CD8-positive, alpha-beta memory T cell (primary cell): Measurements from ENCODE around the gene AIDA. TPM values are rescaled to one million over a fixed set of nuclear protein-coding genes. Genes with fewer than 3 reads are reported as not detected.
A peak's percentile ranks its signal among the peaks of the same experiment; 100 is the strongest.

Source experiments
- CTCF ChIA-PET: fragments of 350-600 bp; sonication (Branson Sonifier 250); formaldehyde crosslinking; loops from one replicate; lab custom pipeline; 2021; ENCODE audit warnings: antibody characterized with exemption; lab: Charles Lee
- POLR2A ChIA-PET: fragments of 350-600 bp; sonication (Branson Sonifier 250); formaldehyde crosslinking; loops from one replicate; lab custom pipeline; 2021; ENCODE audit warnings: antibody characterized with exemption; lab: Charles Lee
- DNase-seq, 5 donors: peaks; one replicate each; pipeline versions ENCODE4 v3.0.0 to v3.0.0-alpha.2; 2020 to 2022; ENCODE audit warnings: mixed read lengths in 1 of 5
- H3K27ac ChIP-seq: one replicate; pipeline ENCODE4 v1.7.0; 2013; ENCODE audit warnings: low read depth, mild to moderate bottlenecking, low read length, moderate library complexity
- H3K27me3 ChIP-seq: 2 replicates; pipeline ENCODE4 v1.7.0; 2013; ENCODE audit warnings: low read length, mild to moderate bottlenecking; ENCODE audit not compliant: insufficient read depth, poor library complexity, severe bottlenecking
- H3K36me3 ChIP-seq: 2 replicates; pipeline ENCODE4 v1.7.0; 2013; ENCODE audit warnings: mild to moderate bottlenecking, low read length, moderate library complexity; ENCODE audit not compliant: insufficient read depth
- H3K4me1 ChIP-seq: 2 replicates; pipeline ENCODE4 v1.7.0; 2013; ENCODE audit warnings: mild to moderate bottlenecking, low read length, moderate library complexity; ENCODE audit not compliant: insufficient read depth
- H3K4me3 ChIP-seq: 2 replicates; pipeline ENCODE4 v1.7.0; 2013; ENCODE audit warnings: mild to moderate bottlenecking, low read length
- H3K9me3 ChIP-seq: 2 replicates; pipeline ENCODE4 v1.7.0; 2013; ENCODE audit warnings: mild to moderate bottlenecking, low read length
- H3K27ac Mint-ChIP-seq, 8 donors: one replicate each; pipeline ENCODE4 v1.8.0; 2020 to 2021; ENCODE audit warnings: mixed read lengths in 8 of 8, mild to moderate bottlenecking in 6 of 8, inconsistent platforms in 3 of 8, moderate library complexity in 3 of 8
- H3K27me3 Mint-ChIP-seq, 2 donors: one replicate each; pipeline ENCODE4 v1.8.0; 2020 to 2021; ENCODE audit warnings: mixed read lengths in 2 of 2, mild to moderate bottlenecking in 1 of 2, moderate library complexity in 1 of 2
- H3K36me3 Mint-ChIP-seq, 3 donors: one replicate each; pipeline ENCODE4 v1.8.0; 2020 to 2021; ENCODE audit warnings: mixed read lengths in 3 of 3, inconsistent platforms in 1 of 3, mild to moderate bottlenecking in 1 of 3
- H3K4me1 Mint-ChIP-seq, 3 donors: one replicate each; pipeline ENCODE4 v1.8.0; 2020 to 2021; ENCODE audit warnings: mixed read lengths in 3 of 3, inconsistent platforms in 1 of 3, mild to moderate bottlenecking in 1 of 3
- H3K4me3 Mint-ChIP-seq, 7 donors: one replicate each; pipeline ENCODE4 v1.8.0; 2020 to 2021; ENCODE audit warnings: mixed read lengths in 7 of 7, mild to moderate bottlenecking in 6 of 7, moderate library complexity in 4 of 7, inconsistent platforms in 2 of 7
- H3K9me3 Mint-ChIP-seq, 5 donors: one replicate each; pipeline ENCODE4 v1.8.0; 2020 to 2022; ENCODE audit warnings: mixed read lengths in 5 of 5, mild to moderate bottlenecking in 3 of 5, moderate library complexity in 2 of 5, inconsistent platforms in 1 of 5
- polyA plus RNA-seq: library from polyadenylated mRNA; unstranded; fragments of 300-500 nt; fragmentation: Illumina TruSeq; gene quantifications from one replicate; pipeline ENCODE4 v1.2.3, GENCODE V29; 2021
- total RNA-seq, 2 experiments: library from RNA; stranded (reverse); gene quantifications; one replicate each; pipeline ENCODE4 v1.2.3, GENCODE V29; 2021

The AIDA gene
- total and polyA plus RNA-seq, 3 experiments from 2014 or later = 29.2 to 59.1 (median 57.9) TPM

DNA sequence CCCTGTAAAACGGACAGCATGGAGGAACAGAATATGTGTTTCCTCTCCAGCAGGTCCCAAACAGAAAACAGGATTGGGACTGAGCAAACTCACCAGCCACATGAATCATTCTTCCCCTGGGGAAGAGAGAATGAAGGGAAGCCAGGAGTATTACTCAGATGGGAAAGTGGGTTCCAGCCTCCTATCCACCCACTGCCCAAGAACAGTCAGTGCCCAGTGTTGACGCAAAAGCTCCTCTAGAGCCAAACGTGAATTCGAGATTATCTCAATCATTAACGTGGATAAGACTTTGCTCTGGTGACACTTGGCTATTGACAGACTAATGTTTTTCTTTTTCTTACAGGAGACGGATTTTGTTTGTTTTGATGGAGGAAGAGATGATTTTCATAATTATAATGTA is 85.1 kb downstream of the AIDA start:
- H3K4me3 Mint-ChIP-seq = no peak overlapping the region
- H3K4me3 ChIP-seq = no peak overlapping the region
- no peaks in the 10 kb centered on the region for H3K9me3 ChIP-seq
- H3K27me3 ChIP-seq = no peaks in the 10 kb centered on the region
- CTCF ChIA-PET = interaction anchor here (1.5 kb wide), 1 partner anchor 162 kb away, joined by 6 read pairs; no protein-coding TSS in a partner anchor
- H3K27me3 Mint-ChIP-seq = no peaks in the 10 kb centered on the region
- peaks cover 37% of the 10 kb centered on the region for H3K36me3 ChIP-seq
- POLR2A ChIA-PET = no interaction called here
- H3K27ac Mint-ChIP-seq = peak overlapping the region in 2 of 8 donors; percentile 23 to 36
- H3K27ac ChIP-seq = no peak overlapping the region
- H3K4me1 ChIP-seq = no peaks in the 10 kb centered on the region
- H3K36me3 Mint-ChIP-seq = peaks cover 12 to 94% (median 37%) of the 10 kb centered on the region in 3 donors
- no peak for DNase-seq
- H3K9me3 Mint-ChIP-seq = no peaks in the 10 kb centered on the region
- H3K4me1 Mint-ChIP-seq = peaks cover 0 to under 1% (median 0%) of the 10 kb centered on the region in 3 donors

- POLR2A ChIA-PET = no interaction called here
- H3K36me3 ChIP-seq = peaks cover 34% of the 10 kb centered on the region
These were observed 88.1 kb downstream of the AIDA start for GRCh38 chr1:222624214-222624613.

DNA sequence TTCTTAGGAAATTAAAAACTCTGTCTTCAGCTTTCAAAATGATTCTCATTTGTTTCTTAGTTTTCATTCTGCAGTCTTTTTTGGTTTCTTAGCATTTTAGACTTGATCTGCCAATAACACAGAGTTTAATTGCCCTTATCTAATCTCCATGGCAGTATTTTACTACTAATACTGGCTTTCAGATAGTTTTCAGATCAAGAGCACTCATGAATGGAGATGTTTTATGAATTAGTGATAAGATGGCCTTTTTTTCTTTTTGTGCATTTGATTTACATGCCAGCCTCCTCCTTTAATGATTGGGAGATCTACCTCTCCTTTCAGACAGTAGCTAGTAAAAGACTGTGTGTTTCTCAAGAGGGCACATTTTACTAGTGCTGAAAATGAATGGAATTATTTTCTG is 88.8 kb downstream of the AIDA start:
- peaks cover 14% of the 10 kb centered on the region for H3K4me1 ChIP-seq
- no peak overlapping the region for H3K27ac ChIP-seq
- no peaks in the 10 kb centered on the region for H3K27me3 ChIP-seq
- Mint-ChIP-seq H3K4me1 (peaks cover 28 to 32% (median 28%) of the 10 kb centered on the region in 3 donors), H3K27me3 (no peaks in the 10 kb centered on the region), H3K27ac (peak overlapping the region in 1 of 8 donors; percentile 6), H3K36me3 (peaks cover 4 to 75% (median 26%) of the 10 kb centered on the region in 3 donors), H3K9me3 (no peaks in the 10 kb centered on the region), H3K4me3 (no peak overlapping the region)
- CTCF ChIA-PET = interaction anchor here (0.8 to 1.0 kb wide), 2 partner anchors 10 to 18 kb away, joined by 3 to 4 read pairs; no protein-coding TSS in a partner anchor
- no peaks in the 10 kb centered on the region for H3K9me3 ChIP-seq
- POLR2A ChIA-PET = no interaction called here
- no peak for DNase-seq
- peaks cover 29% of the 10 kb centered on the region for H3K36me3 ChIP-seq
- H3K4me3 ChIP-seq = no peak overlapping the region

More at GRCh38 chr1:222624214-222624613, 88.1 kb downstream of the AIDA start:
- Mint-ChIP-seq H3K27me3 (no peaks in the 10 kb centered on the region), H3K4me1 (peaks cover 20 to 25% (median 22%) of the 10 kb centered on the region in 3 donors), H3K36me3 (peaks cover 9 to 79% (median 32%) of the 10 kb centered on the region in 3 donors), H3K27ac (no peak overlapping the region), H3K9me3 (no peaks in the 10 kb centered on the region), H3K4me3 (no peak overlapping the region)
- H3K27me3 ChIP-seq = no peaks in the 10 kb centered on the region
- H3K4me1 ChIP-seq = peaks cover 7% of the 10 kb centered on the region
- no peak for DNase-seq
- no peak overlapping the region for H3K4me3 ChIP-seq
- CTCF ChIA-PET = interaction anchor here (2.1 kb wide), 1 partner anchor 10 kb away, joined by 7 read pairs; no protein-coding TSS in a partner anchor
- no peak overlapping the region for H3K27ac ChIP-seq
- no peaks in the 10 kb centered on the region for H3K9me3 ChIP-seq

- CTCF ChIA-PET = interaction anchor here (1.0 to 2.4 kb wide), 2 partner anchors 11 to 19 kb away, joined by 3 to 14 read pairs; no protein-coding TSS in a partner anchor
- no peak overlapping the region for H3K27ac ChIP-seq
- Mint-ChIP-seq H3K27ac (peak overlapping the region in 2 of 8 donors; percentile 3 to 6), H3K4me1 (peaks cover 28 to 32% (median 28%) of the 10 kb centered on the region in 3 donors), H3K4me3 (peak overlapping the region in 1 of 7 donors; percentile 44), H3K9me3 (no peaks in the 10 kb centered on the region), H3K36me3 (peaks cover 4 to 69% (median 20%) of the 10 kb centered on the region in 3 donors), H3K27me3 (no peaks in the 10 kb centered on the region)
- no peaks in the 10 kb centered on the region for H3K9me3 ChIP-seq
- H3K36me3 ChIP-seq = peaks cover 22% of the 10 kb centered on the region
- H3K4me1 ChIP-seq = peaks cover 14% of the 10 kb centered on the region
- no peaks in the 10 kb centered on the region for H3K27me3 ChIP-seq
- H3K4me3 ChIP-seq = no peak overlapping the region
- DNase-seq = no peak
- POLR2A ChIA-PET = interaction anchor here (0.7 kb wide), 1 partner anchor 12 kb away, joined by 3 read pairs; no protein-coding TSS in a partner anchor
These were observed 89.5 kb downstream of the AIDA start for GRCh38 chr1:222622765-222623164.

DNA sequence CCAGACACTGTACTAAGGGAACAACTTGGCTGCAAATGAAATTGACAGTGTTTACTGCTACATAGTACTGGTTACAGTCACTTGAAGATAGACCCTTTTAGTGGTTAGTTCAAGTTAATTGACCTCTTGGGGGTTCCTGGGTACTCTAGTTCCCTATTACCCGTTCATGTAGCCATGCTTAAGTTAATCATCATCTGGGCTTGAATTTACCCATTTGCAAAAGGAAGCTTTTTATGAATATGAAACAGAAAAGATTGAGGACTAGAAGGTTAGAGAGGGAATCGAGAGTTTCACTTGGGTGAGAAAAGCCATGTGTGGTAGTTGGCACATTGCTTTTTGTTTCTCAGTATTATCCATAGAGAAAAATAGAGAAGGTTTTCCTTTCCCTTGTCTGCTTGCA is 91.7 kb downstream of the AIDA start:
- Mint-ChIP-seq H3K4me3 (peak overlapping the region in 1 of 7 donors; percentile 99), H3K27me3 (peaks cover under 1 to 3% of the 10 kb centered on the region in 2 donors), H3K4me1 (peaks cover 34 to 38% (median 35%) of the 10 kb centered on the region in 3 donors), H3K27ac (peak overlapping the region in 4 of 8 donors; percentile 15 to 88 (median 31)), H3K36me3 (peaks cover 4 to 50% (median 7%) of the 10 kb centered on the region in 3 donors), H3K9me3 (no peaks in the 10 kb centered on the region)
- CTCF ChIA-PET = interaction anchor here (2.4 kb wide), 2 partner anchors 13 to 14 kb away, joined by 6 to 14 read pairs; no protein-coding TSS in a partner anchor
- H3K27ac ChIP-seq = no peak overlapping the region
- no peaks in the 10 kb centered on the region for H3K9me3 ChIP-seq
- H3K4me1 ChIP-seq = peaks cover 20% of the 10 kb centered on the region
- DNase-seq = no peak
- no peak overlapping the region for H3K4me3 ChIP-seq
- POLR2A ChIA-PET = no interaction called here
- H3K36me3 ChIP-seq = peaks cover 14% of the 10 kb centered on the region
- no peaks in the 10 kb centered on the region for H3K27me3 ChIP-seq

GRCh38 chr1:222618880-222619596 is 93.3 kb downstream of the AIDA start:
- peaks cover 10% of the 10 kb centered on the region for H3K36me3 ChIP-seq
- H3K27ac Mint-ChIP-seq = peak overlapping the region; percentile 80 to 91 (median 85)
- ChIA-PET POLR2A (interaction anchor here (1.3 to 2.6 kb wide), 3 partner anchors 25 to 94 kb away, joined by 3 to 11 read pairs (median 5); partner anchors contain the start of gene TAF1A), CTCF (interaction anchor here (1.1 to 2.4 kb wide), 4 partner anchors 16 to 153 kb away, joined by 3 to 6 read pairs (median 4); partner anchors contain the start of gene TAF1A)
- no peaks in the 10 kb centered on the region for H3K9me3 Mint-ChIP-seq
- H3K27ac ChIP-seq = peak overlapping the region; percentile 60
- DNase-seq = peak in 1 of 5 donors; percentile 50
- H3K27me3 Mint-ChIP-seq = peaks cover 10 to 16% of the 10 kb centered on the region in 2 donors
- H3K36me3 Mint-ChIP-seq = peaks cover 4 to 37% (median 7%) of the 10 kb centered on the region in 3 donors
- peaks cover 20% of the 10 kb centered on the region for H3K4me1 ChIP-seq
- H3K9me3 ChIP-seq = no peaks in the 10 kb centered on the region
- H3K27me3 ChIP-seq = no peaks in the 10 kb centered on the region
- H3K4me3 ChIP-seq = peak overlapping the region; percentile 57
- peak overlapping the region; percentile 83 to 99 (median 87) for H3K4me3 Mint-ChIP-seq
- peaks cover 34 to 38% (median 35%) of the 10 kb centered on the region in 3 donors for H3K4me1 Mint-ChIP-seq
